Activated CD8-positive, alpha-beta T cell treated with anti-CD3 and anti-CD28 coated beads for 36 hours (primary cell): ENCODE measurements around the gene ARHGAP26. TPM values are rescaled to one million over a fixed set of nuclear protein-coding genes. Genes with fewer than 3 reads are reported as not detected.

Experiments used
- ATAC-seq: fragments of 200-7000 bp; cut with Tn5 transposase; one replicate; pipeline ENCODE4 v1.10.0; 2021; ENCODE audit warnings: mild to moderate bottlenecking, moderate library complexity
- CTCF ChIA-PET: fragments of 350-600 bp; sonication (Branson Sonifier 250); formaldehyde crosslinking; loops from one replicate; lab custom pipeline; 2021; ENCODE audit warnings: antibody characterized with exemption; lab: Charles Lee
- POLR2A ChIA-PET: fragments of 350-600 bp; sonication (Branson Sonifier 250); formaldehyde crosslinking; loops from one replicate; lab custom pipeline; 2021; ENCODE audit warnings: antibody characterized with exemption; lab: Charles Lee
- DNase-seq: peaks from one replicate; pipeline ENCODE4 v3.0.0-alpha.2; 2020
- H3K27ac Mint-ChIP-seq: one replicate; pipeline ENCODE4 v1.8.0; 2021; ENCODE audit warnings: mild to moderate bottlenecking, mixed read lengths
- H3K27me3 Mint-ChIP-seq: one replicate; pipeline ENCODE4 v1.8.0; 2021; ENCODE audit warnings: mixed read lengths
- H3K36me3 Mint-ChIP-seq: one replicate; pipeline ENCODE4 v1.8.0; 2021; ENCODE audit warnings: low read depth, mixed read lengths
- H3K4me1 Mint-ChIP-seq: one replicate; pipeline ENCODE4 v1.8.0; 2021; ENCODE audit warnings: low read depth, mixed read lengths
- H3K4me3 Mint-ChIP-seq: one replicate; pipeline ENCODE4 v1.8.0; 2021; ENCODE audit warnings: mild to moderate bottlenecking, moderate library complexity, mixed read lengths
- H3K9me3 Mint-ChIP-seq: one replicate; pipeline ENCODE4 v1.8.0; 2021; ENCODE audit warnings: mixed read lengths
- intact Hi-C: fragments of 100-400 bp; cut with micrococcal nuclease; formaldehyde crosslinking; loops from one replicate; pipeline ENCODE4 v1.10.0; 2022
- total RNA-seq, 2 experiments: library from RNA; stranded (reverse); gene quantifications; one replicate each; pipeline ENCODE4 v1.2.3, GENCODE V29; 2021
- TF ChIP-seq, protein P1 (sequence below): fragments of 200-600 bp; IDR thresholded peaks from one replicate; pipeline ENCODE4 v1.8.0; 2022; ENCODE audit warnings: antibody characterized with exemption, mild to moderate bottlenecking

ARHGAP26 gene
- total RNA-seq, 2 experiments from 2014 or later: 12.7 to 18.0 TPM

DNA sequence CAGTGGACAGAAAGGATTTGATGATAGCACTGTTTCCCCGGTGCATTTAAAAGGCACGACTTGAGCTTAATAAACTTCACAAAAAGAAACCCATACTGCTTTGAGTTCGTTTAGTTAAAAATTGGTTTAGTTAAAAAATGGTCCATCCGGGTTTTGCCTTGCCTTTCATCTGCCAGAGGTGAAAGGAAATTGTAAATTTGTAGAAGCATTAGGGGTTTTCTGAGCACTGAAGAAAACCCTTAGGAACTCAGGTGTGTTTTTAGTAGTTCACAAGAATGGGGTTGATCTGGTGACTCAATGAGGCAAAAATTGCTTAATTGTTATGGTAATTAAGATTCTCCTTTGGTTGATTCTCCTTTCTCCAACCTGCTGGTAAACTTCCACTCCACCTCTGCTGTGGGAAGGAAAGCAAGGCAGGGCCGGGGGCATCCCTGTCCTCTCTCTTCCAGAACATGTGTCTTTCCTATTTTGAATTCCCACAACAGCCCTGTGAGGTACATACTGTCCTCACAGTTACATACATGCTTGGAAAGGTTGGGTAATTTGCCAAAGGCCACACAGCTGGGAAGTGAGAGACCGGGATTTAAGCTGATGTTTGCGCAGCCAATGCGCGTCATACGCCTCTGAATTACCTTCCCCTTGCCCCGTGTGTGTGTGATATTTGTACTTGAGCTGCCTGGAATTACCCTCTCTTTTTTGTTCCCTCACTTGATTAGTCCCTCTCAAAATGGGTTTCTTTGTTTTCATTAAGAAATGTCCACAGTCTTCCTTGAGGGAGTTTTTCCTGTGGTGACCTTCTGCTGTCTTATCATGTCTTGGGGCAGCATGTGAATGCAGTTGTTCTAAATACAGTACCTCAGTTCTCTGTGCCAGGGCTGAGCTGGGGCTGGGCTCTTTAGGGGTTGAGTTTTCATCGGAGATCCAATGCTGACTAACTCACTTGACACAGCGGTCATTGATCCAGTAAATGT is 94.4 kb downstream of the ARHGAP26 start:
- TF ChIP-seq, protein P1, sequence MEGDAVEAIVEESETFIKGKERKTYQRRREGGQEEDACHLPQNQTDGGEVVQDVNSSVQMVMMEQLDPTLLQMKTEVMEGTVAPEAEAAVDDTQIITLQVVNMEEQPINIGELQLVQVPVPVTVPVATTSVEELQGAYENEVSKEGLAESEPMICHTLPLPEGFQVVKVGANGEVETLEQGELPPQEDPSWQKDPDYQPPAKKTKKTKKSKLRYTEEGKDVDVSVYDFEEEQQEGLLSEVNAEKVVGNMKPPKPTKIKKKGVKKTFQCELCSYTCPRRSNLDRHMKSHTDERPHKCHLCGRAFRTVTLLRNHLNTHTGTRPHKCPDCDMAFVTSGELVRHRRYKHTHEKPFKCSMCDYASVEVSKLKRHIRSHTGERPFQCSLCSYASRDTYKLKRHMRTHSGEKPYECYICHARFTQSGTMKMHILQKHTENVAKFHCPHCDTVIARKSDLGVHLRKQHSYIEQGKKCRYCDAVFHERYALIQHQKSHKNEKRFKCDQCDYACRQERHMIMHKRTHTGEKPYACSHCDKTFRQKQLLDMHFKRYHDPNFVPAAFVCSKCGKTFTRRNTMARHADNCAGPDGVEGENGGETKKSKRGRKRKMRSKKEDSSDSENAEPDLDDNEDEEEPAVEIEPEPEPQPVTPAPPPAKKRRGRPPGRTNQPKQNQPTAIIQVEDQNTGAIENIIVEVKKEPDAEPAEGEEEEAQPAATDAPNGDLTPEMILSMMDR: no peak
- H3K27me3 Mint-ChIP-seq: no peaks in the 10 kb centered on the region
- H3K36me3 Mint-ChIP-seq: no peaks in the 10 kb centered on the region
- H3K4me1 Mint-ChIP-seq: peaks cover 55% of the 10 kb centered on the region
- POLR2A ChIA-PET: interaction anchor here (1.3 to 1.4 kb wide), 2 partner anchors 94 to 109 kb away, joined by 3 to 4 read pairs; partner anchors contain the start of gene ARHGAP26
- DNase-seq: no peak
- CTCF ChIA-PET: interaction anchor here (0.8 to 3.7 kb wide), 14 partner anchors 11 to 151 kb away, joined by 3 to 45 read pairs (median 6); partner anchors contain the start of gene ARHGAP26
- peak overlapping the region; percentile 82 for H3K27ac Mint-ChIP-seq
- intact Hi-C loops: loop anchor here (5.0 kb wide), 2 partner anchors 42 to 97 kb away; no protein-coding TSS in a partner anchor
- H3K9me3 Mint-ChIP-seq: no peaks in the 10 kb centered on the region
- no peak overlapping the region for H3K4me3 Mint-ChIP-seq
- ATAC-seq: no peak

DNA sequence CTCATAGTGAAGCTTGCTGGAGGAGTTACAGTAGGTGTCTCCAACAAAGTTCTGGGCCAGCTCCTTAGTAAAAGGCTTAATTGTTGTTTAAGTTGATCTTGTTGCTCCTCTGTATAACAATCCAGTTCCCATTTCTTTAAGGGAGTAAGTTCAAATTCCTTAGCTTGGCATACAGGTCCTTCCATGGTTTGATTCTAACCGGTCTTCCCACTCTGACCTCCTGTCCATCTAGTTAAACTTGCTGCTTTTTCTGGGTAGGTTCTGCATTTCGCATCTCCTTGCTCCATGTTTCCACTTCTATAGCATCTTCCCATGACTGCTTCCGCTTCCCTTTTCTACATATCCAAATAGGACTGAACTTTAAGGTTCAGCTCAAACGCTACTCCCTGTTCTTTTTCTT is 95.5 kb downstream of the ARHGAP26 start:
- no peaks in the 10 kb centered on the region for H3K27me3 Mint-ChIP-seq
- intact Hi-C loops: loop anchor here (2.0 to 5.0 kb wide), 2 partner anchors 98 to 117 kb away; no protein-coding TSS in a partner anchor
- no peak for ATAC-seq
- H3K27ac Mint-ChIP-seq: no peak overlapping the region
- H3K36me3 Mint-ChIP-seq: no peaks in the 10 kb centered on the region
- ChIA-PET CTCF (interaction anchor here (1.4 to 3.7 kb wide), 7 partner anchors 14 to 152 kb away, joined by 3 to 45 read pairs (median 7); no protein-coding TSS in a partner anchor), POLR2A (interaction anchor here (0.7 to 1.4 kb wide), 3 partner anchors 95 to 110 kb away, joined by 3 to 4 read pairs (median 3); partner anchors contain the start of gene ARHGAP26)
- no peaks in the 10 kb centered on the region for H3K9me3 Mint-ChIP-seq
- no peak overlapping the region for H3K4me3 Mint-ChIP-seq
- TF ChIP-seq, protein P1: no peak
- peaks cover 53% of the 10 kb centered on the region for H3K4me1 Mint-ChIP-seq
- DNase-seq: no peak

DNA sequence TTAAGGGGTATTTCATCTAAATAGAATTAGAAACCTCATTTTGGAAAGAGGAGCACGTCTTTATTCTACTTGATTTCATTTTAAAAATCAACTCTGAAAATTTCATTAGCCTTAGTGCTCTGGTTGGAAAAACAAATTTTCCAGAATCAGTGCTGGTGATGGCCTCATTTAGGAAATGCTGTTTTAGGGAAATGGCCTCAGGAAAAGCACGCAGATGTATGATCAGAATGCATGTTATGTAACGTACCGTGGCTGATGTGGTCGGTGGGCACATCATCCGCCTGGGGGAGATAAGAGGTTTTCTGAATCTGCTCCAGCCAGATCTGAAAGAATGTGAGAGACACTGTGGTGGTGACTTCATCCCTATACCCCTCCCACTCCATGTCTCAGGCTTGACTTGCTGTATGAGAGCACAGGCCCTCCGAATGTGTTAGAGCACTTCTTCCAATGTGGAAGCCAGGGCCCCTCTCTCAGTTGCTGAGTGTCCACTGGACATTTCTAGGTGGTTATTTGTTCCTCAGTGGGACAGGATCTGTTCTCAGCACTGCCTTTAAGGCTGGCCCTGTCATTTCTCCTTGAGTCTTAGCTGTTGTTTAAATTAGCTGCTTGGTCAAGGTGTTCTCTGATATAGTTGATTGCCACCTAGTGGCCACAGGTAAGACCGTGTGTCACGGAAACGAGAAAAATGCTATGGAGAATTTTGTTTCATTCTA is 96.5 kb downstream of the ARHGAP26 start:
- DNase-seq (peak; percentile 59), ATAC-seq (peak; percentile 86)
- CTCF ChIA-PET: interaction anchor here (0.6 to 25.8 kb wide), 24 partner anchors 9 to 572 kb away, joined by 3 to 1012 read pairs (median 5); partner anchors contain the start of gene ARHGAP26
- Mint-ChIP-seq H3K4me3 (no peak overlapping the region), H3K9me3 (no peaks in the 10 kb centered on the region), H3K27me3 (no peaks in the 10 kb centered on the region), H3K36me3 (no peaks in the 10 kb centered on the region), H3K4me1 (peaks cover 48% of the 10 kb centered on the region), H3K27ac (no peak overlapping the region)
- POLR2A ChIA-PET: no interaction called here
- intact Hi-C loops: loop anchor here (2.0 to 5.0 kb wide), 2 partner anchors 99 to 118 kb away; no protein-coding TSS in a partner anchor
- TF ChIP-seq, protein P1: peak; percentile 65

DNA sequence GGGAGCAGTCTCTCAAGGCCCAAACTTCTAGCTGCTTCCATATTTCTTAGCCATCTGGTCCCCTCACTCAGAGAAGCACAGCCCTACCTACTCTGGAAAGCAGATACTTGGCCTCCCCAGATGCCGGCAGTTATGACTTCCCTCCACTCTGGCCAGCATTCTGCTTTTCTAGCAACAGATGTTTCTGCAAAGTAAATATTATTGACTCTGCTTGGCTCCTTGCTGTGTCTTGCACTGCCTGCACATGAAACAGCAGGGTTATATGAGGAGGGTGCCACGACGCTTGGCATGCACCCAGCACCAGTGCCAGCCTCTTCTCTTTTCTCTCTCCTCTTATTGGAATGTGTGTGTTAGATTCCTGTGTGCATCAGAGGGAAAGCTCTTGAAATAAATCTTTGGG is 99.7 kb downstream of the ARHGAP26 start:
- CTCF ChIA-PET: interaction anchor here (0.9 to 25.8 kb wide), 7 partner anchors 11 to 162 kb away, joined by 3 to 1012 read pairs (median 12); no protein-coding TSS in a partner anchor
- Mint-ChIP-seq H3K4me3 (no peak overlapping the region), H3K27ac (no peak overlapping the region), H3K9me3 (no peaks in the 10 kb centered on the region), H3K4me1 (peaks cover 29% of the 10 kb centered on the region), H3K36me3 (no peaks in the 10 kb centered on the region), H3K27me3 (no peaks in the 10 kb centered on the region)
- ATAC-seq (no peak), DNase-seq (no peak)
- intact Hi-C loops: loop anchor here (5.0 kb wide), 1 partner anchor 103 kb away; no protein-coding TSS in a partner anchor
- TF ChIP-seq, protein P1: no peak
- POLR2A ChIA-PET: interaction anchor here (0.7 to 0.9 kb wide), 2 partner anchors 87 to 99 kb away, joined by 3 read pairs; partner anchors contain the start of gene ARHGAP26
